Body of pancreas (tissue), 4 donors: Measurements from ENCODE around the gene SLC16A6.
"Not testable (repeated sequence)": the region's sequence is repeated elsewhere in the genome, so short reads cannot be mapped to it uniquely, and the experiment has no call there.

Experiments used
- POLR2A ChIP-seq, 3 donors: fragments of 450-650 bp; IDR thresholded peaks; one replicate each; pipeline ENCODE4 v1.6.1; 2016; ENCODE audit warnings: antibody characterized with exemption in 3 of 3, mild to moderate bottlenecking in 2 of 3
- TF ChIP-seq, protein P1 (sequence below), 7 experiments: fragments of 450-650 bp in 4 of 7; fragments of 200-600 bp in 3 of 7; sonication (generic) in 3 of 7; IDR thresholded peaks; one replicate each; pipeline ENCODE4 v1.5.1; 2016 to 2019; ENCODE audit warnings: antibody characterized with exemption in 7 of 7

DNA sequence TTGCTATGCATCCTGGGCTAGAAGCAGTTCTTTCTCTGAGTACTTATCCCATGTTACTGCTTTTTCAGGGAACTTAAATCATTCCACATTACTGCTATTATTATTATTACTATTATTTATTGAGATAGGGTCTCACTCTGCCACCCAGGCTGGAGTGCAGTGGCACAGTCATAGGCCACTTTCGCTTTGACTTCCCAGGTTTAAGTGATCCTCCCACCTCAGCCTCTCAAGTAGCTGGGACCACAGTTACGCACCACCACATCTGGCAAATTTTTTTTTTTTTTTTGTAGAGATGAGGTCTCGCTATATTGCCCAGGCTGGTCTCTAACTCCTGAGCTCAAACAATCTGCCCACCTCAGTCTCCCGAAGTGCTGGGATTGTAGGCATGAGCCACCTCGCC lies 71.5 kb downstream of the SLC16A6 start:
- TF ChIP-seq, protein P1, sequence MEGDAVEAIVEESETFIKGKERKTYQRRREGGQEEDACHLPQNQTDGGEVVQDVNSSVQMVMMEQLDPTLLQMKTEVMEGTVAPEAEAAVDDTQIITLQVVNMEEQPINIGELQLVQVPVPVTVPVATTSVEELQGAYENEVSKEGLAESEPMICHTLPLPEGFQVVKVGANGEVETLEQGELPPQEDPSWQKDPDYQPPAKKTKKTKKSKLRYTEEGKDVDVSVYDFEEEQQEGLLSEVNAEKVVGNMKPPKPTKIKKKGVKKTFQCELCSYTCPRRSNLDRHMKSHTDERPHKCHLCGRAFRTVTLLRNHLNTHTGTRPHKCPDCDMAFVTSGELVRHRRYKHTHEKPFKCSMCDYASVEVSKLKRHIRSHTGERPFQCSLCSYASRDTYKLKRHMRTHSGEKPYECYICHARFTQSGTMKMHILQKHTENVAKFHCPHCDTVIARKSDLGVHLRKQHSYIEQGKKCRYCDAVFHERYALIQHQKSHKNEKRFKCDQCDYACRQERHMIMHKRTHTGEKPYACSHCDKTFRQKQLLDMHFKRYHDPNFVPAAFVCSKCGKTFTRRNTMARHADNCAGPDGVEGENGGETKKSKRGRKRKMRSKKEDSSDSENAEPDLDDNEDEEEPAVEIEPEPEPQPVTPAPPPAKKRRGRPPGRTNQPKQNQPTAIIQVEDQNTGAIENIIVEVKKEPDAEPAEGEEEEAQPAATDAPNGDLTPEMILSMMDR (IDR thresholded peaks at IDR 0.05), result not testable (repeated sequence)
- TF ChIP-seq POLR2A (IDR thresholded peaks at IDR 0.05), result not testable (repeated sequence)
